GM18508 (cell line): ENCODE results near the gene ADISSP.

Experiments used
- ATAC-seq: cut with Tn5 transposase; IDR thresholded peaks from one replicate; pipeline ENCODE4 v1.9.1; 2021; ENCODE audit warnings: moderate number of reproducible peaks; ENCODE audit not compliant: insufficient read depth, unreplicated experiment

ADISSP gene

GRCh38 chr20:3723284-3723683 lies 44.3 kb downstream of the ADISSP start:
- ATAC-seq, result no peak

- ATAC-seq, result no peak
Observed at GRCh38 chr20:3721912-3722311, 45.6 kb downstream of the ADISSP start.

DNA sequence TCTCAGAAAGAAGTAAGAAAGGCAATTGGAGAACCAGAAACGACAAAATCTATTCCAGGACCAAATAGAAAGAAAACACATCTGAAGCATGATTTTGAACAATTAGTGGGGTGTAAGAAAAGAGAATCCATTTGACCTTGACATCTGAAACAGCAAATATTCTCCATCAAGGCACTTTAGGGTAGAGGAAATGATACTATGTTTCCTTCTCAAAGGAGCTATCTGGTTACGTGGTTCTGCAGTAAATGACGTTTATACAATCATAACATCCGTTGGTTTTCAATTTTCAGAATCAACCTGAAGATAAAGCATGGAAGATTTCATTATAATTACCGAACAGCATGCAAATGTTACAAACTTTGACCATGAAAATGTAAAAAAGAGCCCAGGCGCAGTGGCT lies 46.9 kb downstream of the ADISSP start:
- no peak for ATAC-seq

DNA sequence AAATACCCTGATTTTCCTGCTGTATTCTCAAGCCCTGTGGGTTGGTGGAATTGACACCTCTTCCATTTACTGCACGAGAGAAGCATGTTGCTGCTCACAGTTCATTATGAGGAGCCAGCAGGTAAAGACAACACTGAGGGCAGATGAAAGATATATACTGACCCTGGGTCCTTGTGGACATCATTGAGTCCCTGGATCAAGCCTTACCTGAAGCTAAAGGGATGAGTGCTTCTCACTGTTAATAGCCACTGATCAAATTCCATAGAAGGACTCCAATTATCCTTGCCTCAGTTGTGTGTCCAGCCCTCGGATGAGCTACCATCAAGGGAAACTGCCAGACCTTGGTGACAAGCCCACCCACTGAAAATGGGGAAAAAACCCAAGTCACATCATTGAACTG lies 47.5 kb downstream of the ADISSP start:
- no peak for ATAC-seq

GRCh38 chr20:3719046-3719445 lies 48.5 kb downstream of the ADISSP start:
- no peak for ATAC-seq

DNA sequence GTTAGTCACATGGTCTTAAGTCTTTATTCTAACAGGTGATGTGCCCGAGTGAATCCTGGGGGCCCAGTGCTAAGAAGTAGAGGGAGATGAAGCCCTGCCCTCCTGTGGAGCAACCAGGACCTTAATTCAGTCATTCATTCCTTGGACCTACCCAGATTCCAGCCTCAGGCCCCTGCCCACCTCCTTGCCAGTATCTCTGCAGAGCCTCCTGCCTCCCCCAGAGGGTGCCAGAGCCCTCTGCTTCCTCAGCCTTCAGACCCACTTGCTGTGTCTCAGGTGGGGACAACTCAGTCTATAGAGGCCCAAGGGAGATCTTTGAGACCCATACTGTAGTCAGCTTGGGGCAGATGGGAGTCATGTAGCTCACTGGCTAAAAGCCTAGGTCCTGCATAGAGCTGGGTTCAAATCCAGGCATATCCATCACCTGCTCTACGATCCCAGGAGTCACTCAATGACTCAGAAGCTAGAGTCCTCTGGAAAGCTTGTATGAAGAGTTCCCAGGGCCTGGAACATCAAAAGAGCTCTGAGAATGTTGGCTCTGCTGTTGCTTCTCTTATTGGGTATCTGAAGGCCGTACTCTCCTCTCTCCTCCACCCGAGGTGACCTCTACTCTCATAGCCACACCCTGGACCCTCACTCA lies 51.2 kb downstream of the ADISSP start:
- no peak for ATAC-seq

DNA sequence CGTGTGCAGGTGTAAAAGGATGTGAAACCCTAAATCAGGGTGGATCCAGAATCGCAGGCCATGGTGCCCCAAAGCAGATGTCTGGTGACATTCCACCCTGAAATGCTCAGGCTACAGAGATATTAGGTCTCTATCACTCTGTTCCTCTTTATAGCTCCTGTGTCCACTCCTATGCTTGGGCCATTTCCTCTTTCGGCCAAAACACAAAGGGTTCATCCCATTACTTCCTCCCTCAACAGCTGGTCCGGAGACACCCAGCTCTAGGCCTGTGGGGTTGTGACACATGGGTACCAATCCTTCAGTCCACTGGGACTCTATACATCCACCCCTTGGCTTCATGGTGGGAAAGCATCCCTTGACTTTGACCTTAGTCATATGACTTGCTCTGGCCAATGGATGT lies 53.5 kb downstream of the ADISSP start:
- no peak for ATAC-seq

DNA sequence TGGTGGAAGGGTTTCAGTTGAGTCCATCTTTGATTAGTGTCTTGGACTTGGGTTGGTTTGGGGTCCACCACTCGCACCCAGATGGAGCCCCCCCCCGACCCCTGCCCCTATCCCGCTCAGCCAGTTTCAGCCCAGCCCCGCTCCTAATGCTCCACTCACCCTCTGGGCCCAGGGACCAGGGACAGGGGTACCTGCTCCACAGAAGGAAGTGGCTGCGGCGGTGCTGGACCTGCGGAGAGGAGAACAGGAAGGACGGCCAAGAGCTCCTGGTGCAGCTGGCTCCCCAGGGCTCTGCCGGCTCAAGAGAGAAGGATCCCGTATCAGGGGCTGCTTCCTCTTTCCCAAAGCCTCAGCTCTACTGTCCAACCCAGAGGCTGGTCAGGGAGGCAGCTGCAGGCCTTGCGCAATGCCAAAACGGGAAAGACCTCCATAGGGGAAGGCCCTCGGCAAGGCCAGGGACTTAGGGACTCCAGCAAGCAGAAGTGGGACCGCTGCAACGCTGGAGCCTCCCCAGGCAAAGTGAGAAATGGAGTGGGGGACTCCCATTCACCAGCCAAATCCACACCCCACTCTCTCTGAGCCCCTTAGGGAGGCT lies 55.2 kb downstream of the ADISSP start, which contains the start of gene SIGLEC1:
TSS of gene SIGLEC1 (minus strand) at position 322 of the 595 bp plus-strand sequence. CDS start 5,472 bp downstream, outside the sequence.
- no peak for ATAC-seq

DNA sequence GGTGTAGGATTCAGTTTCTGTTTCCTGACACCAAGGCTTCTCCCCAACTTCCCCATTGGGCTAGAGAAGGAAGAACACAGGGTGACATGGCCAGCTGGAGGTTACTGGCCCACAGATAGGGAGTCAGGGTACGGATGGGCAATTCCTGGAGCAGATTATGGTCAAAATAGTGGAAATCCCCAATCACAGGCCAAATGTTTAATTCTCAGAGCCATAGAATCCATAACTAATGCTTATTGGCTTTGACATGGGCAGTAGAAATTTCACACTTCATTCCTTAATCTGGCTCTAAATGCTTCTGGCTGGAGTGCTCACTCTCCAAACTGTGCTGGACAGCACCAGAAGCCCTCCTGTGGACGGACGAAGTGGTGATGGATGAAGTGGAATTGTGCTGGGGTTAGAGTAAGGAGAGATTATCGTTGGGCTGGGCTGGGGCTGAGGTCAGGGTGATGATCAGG lies 56.0 kb downstream of the ADISSP start:
- no peak for ATAC-seq

DNA sequence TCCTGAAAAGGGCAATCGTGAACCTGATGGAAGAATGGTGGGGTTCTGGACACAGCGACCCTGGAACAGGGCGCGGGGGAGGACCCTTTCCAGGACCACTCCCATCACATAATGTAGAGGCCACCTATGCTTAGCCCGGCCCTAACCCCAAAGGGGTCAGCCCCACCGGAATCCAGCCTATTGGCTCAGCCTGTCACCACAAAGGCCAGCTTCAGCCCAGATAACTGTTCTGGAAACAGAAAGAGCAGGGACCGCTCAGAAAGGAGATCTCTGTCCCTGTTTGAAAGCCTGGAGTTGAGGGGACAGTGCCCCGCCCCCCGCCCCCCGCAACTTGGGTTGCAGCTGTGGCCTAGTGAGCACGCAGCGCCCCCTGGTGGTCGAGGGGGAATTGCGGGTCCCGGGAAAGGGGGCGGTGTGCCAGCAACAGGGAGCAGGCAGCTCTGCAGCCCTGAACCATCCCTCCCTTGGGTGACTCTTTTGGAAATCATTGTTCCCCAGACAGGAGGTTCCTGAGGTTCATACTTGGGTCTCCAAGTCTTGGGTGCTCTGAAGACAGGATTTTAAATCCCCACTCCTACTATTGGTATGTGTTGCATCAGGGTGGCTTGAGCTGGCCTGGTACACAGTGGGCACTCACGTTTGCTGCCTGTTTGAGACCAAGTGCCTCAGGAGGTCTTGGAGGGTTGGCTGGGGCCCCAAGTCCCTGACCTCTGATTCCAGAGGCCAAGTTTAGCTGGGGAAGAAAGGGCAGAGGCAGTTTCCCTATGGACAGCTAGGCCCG lies 56.7 kb downstream of the ADISSP start:
- ATAC-seq, result no peak

DNA sequence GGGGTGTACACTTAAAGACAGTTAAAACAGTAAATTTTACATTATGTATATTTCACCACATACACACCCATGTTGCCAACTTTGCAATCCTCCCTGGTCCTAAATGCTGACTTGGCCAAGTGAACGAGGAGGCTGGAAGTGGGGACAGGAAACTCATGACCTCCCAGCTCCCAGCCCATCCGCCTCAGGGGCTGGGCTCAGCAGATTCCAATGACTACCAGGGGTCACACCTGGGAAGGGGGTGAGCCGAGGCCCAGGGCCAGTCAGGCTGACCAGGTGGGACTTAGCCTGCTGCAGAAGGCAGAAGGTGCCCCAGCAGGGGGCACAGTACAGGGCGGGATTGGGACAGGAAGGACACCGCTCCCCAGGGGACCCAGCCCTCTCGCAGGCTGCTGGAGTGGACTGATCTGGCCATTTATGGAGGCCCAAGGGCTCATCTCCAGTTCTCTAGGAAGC lies 57.5 kb downstream of the ADISSP start:
- ATAC-seq, result no peak

- ATAC-seq, result no peak
Observed at GRCh38 chr20:3707508-3707899, 60.0 kb downstream of the ADISSP start.

- no peak for ATAC-seq
Observed at GRCh38 chr20:3706774-3707507, 60.6 kb downstream of the ADISSP start.

- no peak for ATAC-seq
Observed at GRCh38 chr20:3705970-3706739, 61.4 kb downstream of the ADISSP start.

DNA sequence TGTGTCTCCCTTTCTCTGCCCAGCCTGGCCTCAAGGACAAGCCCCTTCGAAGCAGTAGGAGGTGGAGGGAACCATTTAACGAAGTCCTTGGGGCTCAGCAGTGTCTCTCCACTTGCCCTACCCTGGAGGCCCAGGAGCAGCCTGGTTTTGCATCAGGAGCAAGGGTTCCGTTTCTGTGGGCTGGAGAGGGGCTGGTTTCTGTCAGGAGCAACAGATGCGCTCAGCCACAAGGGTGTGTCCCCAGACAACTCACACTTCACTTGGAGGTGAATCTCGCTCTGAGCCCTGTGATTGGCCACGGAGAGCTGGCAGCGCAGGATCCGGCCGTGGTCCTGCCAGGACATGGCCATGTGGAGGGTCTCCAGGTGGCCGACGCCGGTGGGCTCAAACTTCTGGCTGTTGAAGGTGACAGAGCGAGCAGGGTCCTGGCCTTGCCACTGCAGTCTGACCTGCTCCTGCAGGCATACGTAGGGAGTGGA lies 62.0 kb downstream of the ADISSP start:
- no peak for ATAC-seq

DNA sequence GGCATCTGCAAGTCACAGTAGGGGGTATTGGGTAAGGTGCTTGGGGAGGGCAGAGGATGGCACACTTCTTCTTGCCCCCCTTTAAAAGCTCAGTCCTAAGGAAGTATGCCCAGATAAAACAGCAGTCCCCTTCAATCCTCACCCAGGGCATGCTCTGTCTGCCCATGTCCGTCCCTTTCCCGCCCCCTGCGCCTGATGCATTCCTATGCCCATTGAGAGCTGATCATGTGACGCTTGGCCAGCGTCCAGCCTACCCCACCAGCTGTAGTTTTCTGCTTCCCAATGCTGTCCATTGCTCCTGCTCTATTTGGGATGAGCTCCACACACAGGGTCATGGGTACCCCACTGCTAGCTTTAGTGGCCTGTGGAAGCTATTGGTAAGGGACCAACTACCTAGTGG lies 63.5 kb downstream of the ADISSP start:
- no peak for ATAC-seq
